Retinal pigment epithelial cell (primary cell): ENCODE results near the gene MYH9.
A peak's percentile ranks its signal among the peaks of the same experiment; 100 is the strongest.

Source experiments
- DNase-seq: peaks from one replicate; pipeline ENCODE4 v3.0.0-alpha.2; 2010; ENCODE audit warnings: low read depth
- H3K4me3 ChIP-seq: 2 replicates; pipeline ENCODE4 v1.5.1; 2011; ENCODE audit warnings: mild to moderate bottlenecking, low read length, control low read depth, moderate library complexity
- CTCF ChIP-seq: conservative IDR thresholded peaks from 2 replicates; pipeline ENCODE4 v1.5.1; 2011; ENCODE audit warnings: low read depth, low read length, control low read depth, inconsistent platforms

The MYH9 gene

GRCh38 chr22:36301851-36302250 lies 85.9 kb downstream of the MYH9 start:
- DNase-seq, result no peak
- no peak overlapping the region for H3K4me3 ChIP-seq
- no peak for TF ChIP-seq CTCF

GRCh38 chr22:36301384-36301828 lies 86.4 kb downstream of the MYH9 start:
- H3K4me3 ChIP-seq, result no peak overlapping the region
- peak; percentile 92 for TF ChIP-seq CTCF
- DNase-seq, result no peak

GRCh38 chr22:36300396-36301212 lies 87.2 kb downstream of the MYH9 start:
- TF ChIP-seq CTCF, result no peak
- DNase-seq, result no peak
- H3K4me3 ChIP-seq, result no peak overlapping the region

- no peak for TF ChIP-seq CTCF
These were observed 87.9 kb downstream of the MYH9 start for GRCh38 chr22:36299911-36300310.

GRCh38 chr22:36299295-36299694 lies 88.5 kb downstream of the MYH9 start:
- no peak for TF ChIP-seq CTCF
- no peak for DNase-seq
- H3K4me3 ChIP-seq, result no peak overlapping the region

More at GRCh38 chr22:36299911-36300310, 87.9 kb downstream of the MYH9 start:
- no peak overlapping the region for H3K4me3 ChIP-seq
- DNase-seq, result no peak

GRCh38 chr22:36298601-36299000 lies 89.2 kb downstream of the MYH9 start:
- H3K4me3 ChIP-seq, result no peak overlapping the region
- TF ChIP-seq CTCF, result no peak
- DNase-seq, result no peak

GRCh38 chr22:36298118-36298517 lies 89.6 kb downstream of the MYH9 start:
- DNase-seq, result no peak
- no peak overlapping the region for H3K4me3 ChIP-seq
- TF ChIP-seq CTCF, result no peak
